PC-9 (cell line): Measurements from ENCODE around the gene ANKRD11.

ENCODE experiments used
- CTCF ChIP-seq: fragments of 200-600 bp; sonication (generic); conservative IDR thresholded peaks from 2 replicates; pipeline ENCODE4 v1.6.1; 2017; ENCODE audit warnings: mixed run types, antibody characterized with exemption, mild to moderate bottlenecking, moderate library complexity
- EZH2 ChIP-seq: fragments of 200-600 bp; sonication (generic); IDR thresholded peaks from 2 replicates; pipeline ENCODE4 v1.8.0; 2017; ENCODE audit warnings: antibody characterized with exemption, low read depth

DNA sequence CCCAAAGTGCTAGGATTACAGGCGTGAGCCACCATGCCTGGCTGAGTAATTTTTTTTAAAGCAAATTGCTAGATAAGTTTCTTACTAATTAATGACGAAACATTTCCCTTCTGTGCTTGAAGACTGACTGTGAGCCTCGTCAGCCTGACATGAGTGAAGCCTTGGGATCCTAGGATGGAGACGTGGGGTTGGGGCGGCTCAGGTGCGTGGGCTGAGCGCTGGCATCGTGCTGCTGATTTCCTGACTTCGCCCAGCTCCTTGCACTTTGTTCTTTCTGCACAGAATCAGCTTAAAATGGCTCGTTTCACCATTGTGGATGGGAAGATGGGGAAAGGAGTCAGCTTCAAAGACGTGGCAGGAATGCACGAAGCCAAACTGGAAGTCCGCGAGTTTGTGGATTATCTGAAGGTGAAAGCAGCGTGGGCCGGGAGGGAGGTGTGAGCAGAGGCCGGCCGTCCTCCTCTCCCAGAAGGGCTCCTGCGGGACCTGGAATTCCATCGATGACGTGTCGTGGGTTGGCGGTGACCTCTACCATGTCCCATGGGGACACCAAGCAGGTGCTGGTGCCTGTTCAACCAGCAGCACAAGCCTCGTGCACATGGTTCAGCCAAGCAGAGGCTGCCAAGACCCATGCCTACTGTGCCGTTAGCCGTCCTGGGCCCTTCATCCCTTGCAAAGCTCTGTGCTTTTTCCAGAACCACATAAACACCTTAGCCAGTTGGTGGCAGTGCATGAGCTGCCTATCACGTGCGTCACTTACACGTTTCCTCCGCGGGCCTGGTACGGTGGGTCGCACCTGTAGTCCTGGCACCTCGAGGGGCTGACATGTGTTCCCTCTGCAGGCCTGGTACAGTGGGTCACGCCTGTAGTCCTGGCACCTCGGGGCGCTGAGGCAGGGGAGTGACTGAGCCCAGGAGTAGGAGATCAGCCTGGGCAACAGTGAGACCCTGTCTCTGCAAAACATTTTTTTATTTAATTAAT, 40.3 kb upstream of the ANKRD11 start:
- TF ChIP-seq CTCF (no peak), EZH2 (no peak)
